Mucosa of gallbladder (tissue), 1 donor: ENCODE results near the gene HAUS3. TPM values are rescaled to one million over a fixed set of nuclear protein-coding genes. Genes with fewer than 3 reads are reported as not detected.
"Not testable (repeated sequence)": the region's sequence is repeated elsewhere in the genome, so short reads cannot be mapped to it uniquely, and the experiment has no call there.

Experiments
- DNase-seq: peaks from one replicate; pipeline ENCODE4 v3.0.0-alpha.2; 2020; ENCODE audit warnings: low spot score
- total RNA-seq: library from RNA; stranded (reverse); gene quantifications from one replicate; pipeline ENCODE4 v1.2.1, GENCODE V29; 2021
- donor health status: DM: no; HTN: no; CAD: no.

Gene HAUS3
- total RNA-seq, 1 donor from 2014 or later: 12.0 TPM

- DNase-seq: peak; percentile 75
These were observed 21.8 kb downstream of the HAUS3 start for GRCh38 chr4:2220016-2220630.

GRCh38 chr4:2219233-2219760, 22.6 kb downstream of the HAUS3 start:
- DNase-seq: no peak

- no peak for DNase-seq
These were observed 23.5 kb downstream of the HAUS3 start for GRCh38 chr4:2218436-2218835.

- DNase-seq: no peak
These were observed 24.2 kb downstream of the HAUS3 start for GRCh38 chr4:2217726-2218125.

GRCh38 chr4:2212831-2213230, 29.1 kb downstream of the HAUS3 start:
- DNase-seq: no peak

GRCh38 chr4:2202789-2203188, 39.1 kb downstream of the HAUS3 start:
- not testable (repeated sequence) for DNase-seq

- peak; percentile 70 for DNase-seq
These were observed 47.4 kb downstream of the HAUS3 start for GRCh38 chr4:2194496-2194895.

DNA sequence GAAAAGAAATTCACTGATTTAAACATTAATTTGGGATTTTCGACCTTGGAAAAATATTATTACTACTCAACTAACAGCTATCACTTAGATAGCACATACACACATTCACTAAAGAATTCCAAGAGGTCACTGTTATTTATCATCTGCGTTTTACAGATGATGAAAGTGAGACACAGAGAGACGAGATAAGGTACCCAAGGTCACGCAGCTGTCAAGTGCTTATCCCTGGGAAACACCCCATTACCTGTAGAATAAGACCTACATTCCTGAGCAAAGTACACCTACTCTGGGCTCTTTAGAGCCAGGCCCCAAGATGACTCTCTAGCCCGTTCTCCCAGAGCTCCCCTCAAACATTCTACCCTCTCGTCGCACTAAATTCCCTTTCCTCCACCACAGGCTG, 48.6 kb downstream of the HAUS3 start:
- DNase-seq: no peak

GRCh38 chr4:2186865-2187172, 55.1 kb downstream of the HAUS3 start:
- DNase-seq: no peak

GRCh38 chr4:2186133-2186864, 55.6 kb downstream of the HAUS3 start:
- no peak for DNase-seq

GRCh38 chr4:2183394-2183793, 58.5 kb downstream of the HAUS3 start:
- no peak for DNase-seq

GRCh38 chr4:2182994-2183393, 58.9 kb downstream of the HAUS3 start:
- no peak for DNase-seq

DNA sequence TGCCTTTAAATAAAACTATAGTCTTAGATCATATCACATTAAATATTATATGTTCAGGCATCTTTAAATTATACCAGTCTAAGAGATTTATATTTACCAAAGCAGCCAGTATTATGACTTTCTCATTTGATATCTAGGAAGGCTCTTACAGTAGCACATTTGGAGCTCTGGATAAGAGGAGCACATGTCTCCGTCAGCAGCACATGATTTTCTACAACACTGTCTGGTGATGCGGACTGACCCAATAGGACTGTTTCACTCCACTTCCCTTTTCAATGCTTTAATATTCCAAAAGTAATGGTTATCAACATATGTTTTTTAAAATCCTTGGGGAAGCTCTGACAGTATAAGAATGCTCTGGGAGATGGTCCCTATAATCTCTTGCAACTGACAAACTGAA, 61.5 kb downstream of the HAUS3 start:
- no peak for DNase-seq

DNA sequence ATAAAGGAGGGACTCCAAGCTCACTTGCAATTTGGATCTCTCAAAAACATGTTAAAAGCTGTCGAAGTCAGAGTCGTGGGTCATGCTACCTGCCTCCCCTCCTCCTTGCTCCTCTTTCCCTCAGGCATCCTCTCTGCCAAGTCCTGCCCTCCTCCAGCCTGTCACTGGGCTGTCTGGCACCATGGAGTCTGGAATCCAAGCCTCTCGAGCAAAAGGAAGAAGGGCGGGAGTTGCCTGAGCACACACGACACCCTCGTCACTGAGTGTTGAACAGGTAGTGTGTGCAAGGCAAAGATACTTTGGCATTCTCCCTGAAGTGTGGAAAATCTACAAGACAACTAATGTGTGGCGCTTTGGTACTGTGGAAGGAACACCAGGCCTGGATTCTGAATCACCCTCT, 62.2 kb downstream of the HAUS3 start:
- DNase-seq: no peak

GRCh38 chr4:2178986-2179385, 62.9 kb downstream of the HAUS3 start:
- no peak for DNase-seq

Other genes starting within 250 kb of the HAUS3 start
- 34.2 TPM for gene NELFA, start 233.1 kb downstream of the HAUS3 start, total RNA-seq
- 0.40 TPM for gene NAT8L, start 182.8 kb downstream of the HAUS3 start, total RNA-seq
- 7.7 TPM for gene POLN, start within 50 bp of the HAUS3 start, total RNA-seq
- gene MXD4, start 20.0 kb upstream of the HAUS3 start, total RNA-seq: 98.4 TPM
- gene ZFYVE28, start 176.5 kb upstream of the HAUS3 start, total RNA-seq: 31.1 TPM
- 1.3 TPM for gene CFAP99, start 176.8 kb upstream of the HAUS3 start, total RNA-seq
- 52.3 TPM for gene RNF4, start 227.0 kb upstream of the HAUS3 start, total RNA-seq